Activated CD8-positive, alpha-beta T cell treated with anti-CD3 and anti-CD28 coated beads for 36 hours (primary cell): ENCODE measurements around the gene CMIP. TPM values are rescaled to one million over a fixed set of nuclear protein-coding genes. Genes with fewer than 3 reads are reported as not detected.
A peak's percentile ranks its signal among the peaks of the same experiment; 100 is the strongest.

Experiments
- ATAC-seq: fragments of 200-7000 bp; cut with Tn5 transposase; one replicate; pipeline ENCODE4 v1.10.0; 2021; ENCODE audit warnings: mild to moderate bottlenecking, moderate library complexity
- CTCF ChIA-PET: fragments of 350-600 bp; sonication (Branson Sonifier 250); formaldehyde crosslinking; loops from one replicate; lab custom pipeline; 2021; ENCODE audit warnings: antibody characterized with exemption; lab: Charles Lee
- POLR2A ChIA-PET: fragments of 350-600 bp; sonication (Branson Sonifier 250); formaldehyde crosslinking; loops from one replicate; lab custom pipeline; 2021; ENCODE audit warnings: antibody characterized with exemption; lab: Charles Lee
- DNase-seq: peaks from one replicate; pipeline ENCODE4 v3.0.0-alpha.2; 2020
- H3K27ac Mint-ChIP-seq: one replicate; pipeline ENCODE4 v1.8.0; 2021; ENCODE audit warnings: mild to moderate bottlenecking, mixed read lengths
- H3K27me3 Mint-ChIP-seq: one replicate; pipeline ENCODE4 v1.8.0; 2021; ENCODE audit warnings: mixed read lengths
- H3K36me3 Mint-ChIP-seq: one replicate; pipeline ENCODE4 v1.8.0; 2021; ENCODE audit warnings: low read depth, mixed read lengths
- H3K4me1 Mint-ChIP-seq: one replicate; pipeline ENCODE4 v1.8.0; 2021; ENCODE audit warnings: low read depth, mixed read lengths
- H3K4me3 Mint-ChIP-seq: one replicate; pipeline ENCODE4 v1.8.0; 2021; ENCODE audit warnings: mild to moderate bottlenecking, moderate library complexity, mixed read lengths
- H3K9me3 Mint-ChIP-seq: one replicate; pipeline ENCODE4 v1.8.0; 2021; ENCODE audit warnings: mixed read lengths
- intact Hi-C: fragments of 100-400 bp; cut with micrococcal nuclease; formaldehyde crosslinking; loops from one replicate; pipeline ENCODE4 v1.10.0; 2022
- total RNA-seq, 2 experiments: library from RNA; stranded (reverse); gene quantifications; one replicate each; pipeline ENCODE4 v1.2.3, GENCODE V29; 2021
- TF ChIP-seq, protein P1 (sequence below): fragments of 200-600 bp; IDR thresholded peaks from one replicate; pipeline ENCODE4 v1.8.0; 2022; ENCODE audit warnings: antibody characterized with exemption, mild to moderate bottlenecking

CMIP gene
- total RNA-seq, 2 experiments from 2014 or later: 37.6 to 38.5 TPM

DNA sequence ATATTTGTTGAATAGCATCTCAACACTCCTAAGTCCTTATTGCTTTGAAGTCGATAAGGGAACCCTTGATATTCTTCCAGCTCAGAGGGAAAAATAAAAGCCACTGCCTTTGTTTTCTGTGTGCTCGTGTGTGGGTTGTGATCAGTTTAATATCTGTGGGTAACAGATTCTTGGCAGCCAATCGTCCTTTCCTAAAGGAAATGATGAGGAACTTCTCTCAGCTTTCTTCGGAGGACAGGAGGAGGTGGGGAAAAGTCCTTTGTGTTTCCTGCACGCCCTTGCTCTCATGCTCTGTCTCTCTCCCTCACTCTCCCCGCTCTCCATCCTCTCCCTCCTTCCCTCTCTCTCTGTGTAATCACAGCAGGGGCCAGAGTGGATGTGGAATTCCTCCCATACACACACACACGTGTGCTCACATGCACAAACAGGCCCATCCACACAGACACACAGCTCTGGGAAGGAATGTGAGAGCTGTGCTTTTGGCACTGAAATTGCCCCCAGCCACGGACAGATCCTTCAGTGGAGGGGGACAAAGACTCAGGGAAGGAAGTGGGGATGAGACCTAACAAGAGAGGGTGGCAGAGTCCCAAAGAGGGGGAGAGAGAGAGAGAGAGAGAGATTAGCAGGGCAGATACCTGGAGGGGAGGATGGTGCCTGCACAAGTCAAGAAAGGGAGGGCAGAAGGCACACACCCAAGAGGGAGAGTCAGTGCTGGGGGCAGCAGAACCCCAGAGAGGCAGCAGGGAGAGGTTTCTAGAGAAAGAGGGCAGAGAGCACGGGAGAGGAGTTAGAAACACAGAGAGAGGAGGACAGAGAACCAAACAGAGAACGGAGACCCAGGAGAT lies 250.9 kb downstream of the CMIP start:
- Mint-ChIP-seq H3K27me3 (no peaks in the 10 kb centered on the region), H3K9me3 (no peaks in the 10 kb centered on the region), H3K36me3 (peaks cover 11% of the 10 kb centered on the region), H3K4me3 (no peak overlapping the region), H3K4me1 (no peaks in the 10 kb centered on the region), H3K27ac (no peak overlapping the region)
- CTCF ChIA-PET: interaction anchor here (0.9 to 2.3 kb wide), 6 partner anchors 10 to 331 kb away, joined by 3 to 37 read pairs (median 10); no protein-coding TSS in a partner anchor
- TF ChIP-seq, protein P1, sequence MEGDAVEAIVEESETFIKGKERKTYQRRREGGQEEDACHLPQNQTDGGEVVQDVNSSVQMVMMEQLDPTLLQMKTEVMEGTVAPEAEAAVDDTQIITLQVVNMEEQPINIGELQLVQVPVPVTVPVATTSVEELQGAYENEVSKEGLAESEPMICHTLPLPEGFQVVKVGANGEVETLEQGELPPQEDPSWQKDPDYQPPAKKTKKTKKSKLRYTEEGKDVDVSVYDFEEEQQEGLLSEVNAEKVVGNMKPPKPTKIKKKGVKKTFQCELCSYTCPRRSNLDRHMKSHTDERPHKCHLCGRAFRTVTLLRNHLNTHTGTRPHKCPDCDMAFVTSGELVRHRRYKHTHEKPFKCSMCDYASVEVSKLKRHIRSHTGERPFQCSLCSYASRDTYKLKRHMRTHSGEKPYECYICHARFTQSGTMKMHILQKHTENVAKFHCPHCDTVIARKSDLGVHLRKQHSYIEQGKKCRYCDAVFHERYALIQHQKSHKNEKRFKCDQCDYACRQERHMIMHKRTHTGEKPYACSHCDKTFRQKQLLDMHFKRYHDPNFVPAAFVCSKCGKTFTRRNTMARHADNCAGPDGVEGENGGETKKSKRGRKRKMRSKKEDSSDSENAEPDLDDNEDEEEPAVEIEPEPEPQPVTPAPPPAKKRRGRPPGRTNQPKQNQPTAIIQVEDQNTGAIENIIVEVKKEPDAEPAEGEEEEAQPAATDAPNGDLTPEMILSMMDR: no peak
- no peak for DNase-seq
- POLR2A ChIA-PET: interaction anchor here (0.7 kb wide), 1 partner anchor 62 kb away, joined by 3 read pairs; no protein-coding TSS in a partner anchor
- intact Hi-C loops: no loop called here
- ATAC-seq: no peak

DNA sequence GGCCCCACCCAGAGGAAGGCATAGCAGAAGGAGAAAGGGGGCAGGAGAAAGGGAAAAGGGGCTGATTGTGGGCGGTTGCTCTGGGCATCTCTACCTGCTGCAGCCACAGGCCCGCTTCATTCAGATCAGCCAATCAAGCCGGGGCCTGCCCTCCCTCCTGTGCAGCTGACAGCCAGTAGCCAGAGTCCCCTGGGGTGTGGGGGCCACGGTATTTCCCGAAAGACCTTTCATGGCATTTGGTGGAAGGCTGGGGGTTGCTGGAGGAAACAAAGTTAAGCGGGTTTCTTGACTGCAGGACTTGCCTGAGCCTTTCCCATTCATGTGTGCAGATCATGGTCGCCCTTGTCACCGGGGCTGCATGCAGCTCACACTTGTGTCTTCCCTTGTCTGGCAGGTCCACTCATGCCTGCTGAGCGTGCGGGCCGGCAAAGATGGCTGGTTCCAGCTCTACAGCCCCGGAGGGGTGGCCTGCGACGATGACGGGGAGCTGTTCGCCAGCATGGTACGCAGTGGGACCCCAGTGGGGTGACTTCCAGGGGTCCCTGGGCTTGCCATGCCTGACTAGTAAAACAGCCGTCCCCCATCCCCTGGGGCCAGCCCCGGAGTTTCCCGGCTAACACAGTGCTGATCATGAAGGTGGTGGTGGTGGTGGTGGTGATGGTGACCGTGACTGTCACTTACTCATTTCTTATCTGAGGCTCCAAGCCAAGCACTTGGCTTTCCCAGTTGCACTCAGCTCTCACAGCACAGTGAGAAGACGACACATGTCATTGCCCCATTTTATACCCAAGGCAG lies 251.8 kb downstream of the CMIP start:
- Mint-ChIP-seq H3K4me3 (no peak overlapping the region), H3K27me3 (no peaks in the 10 kb centered on the region), H3K9me3 (no peaks in the 10 kb centered on the region), H3K36me3 (peaks cover 12% of the 10 kb centered on the region), H3K27ac (peak overlapping the region; percentile 3), H3K4me1 (no peaks in the 10 kb centered on the region)
- ATAC-seq (peak; percentile 34), DNase-seq (no peak)
- ChIA-PET CTCF (interaction anchor here (1.0 to 2.3 kb wide), 12 partner anchors 9 to 332 kb away, joined by 3 to 37 read pairs (median 7); no protein-coding TSS in a partner anchor), POLR2A (no interaction called here)
- TF ChIP-seq, protein P1: no peak
- intact Hi-C loops: no loop called here

DNA sequence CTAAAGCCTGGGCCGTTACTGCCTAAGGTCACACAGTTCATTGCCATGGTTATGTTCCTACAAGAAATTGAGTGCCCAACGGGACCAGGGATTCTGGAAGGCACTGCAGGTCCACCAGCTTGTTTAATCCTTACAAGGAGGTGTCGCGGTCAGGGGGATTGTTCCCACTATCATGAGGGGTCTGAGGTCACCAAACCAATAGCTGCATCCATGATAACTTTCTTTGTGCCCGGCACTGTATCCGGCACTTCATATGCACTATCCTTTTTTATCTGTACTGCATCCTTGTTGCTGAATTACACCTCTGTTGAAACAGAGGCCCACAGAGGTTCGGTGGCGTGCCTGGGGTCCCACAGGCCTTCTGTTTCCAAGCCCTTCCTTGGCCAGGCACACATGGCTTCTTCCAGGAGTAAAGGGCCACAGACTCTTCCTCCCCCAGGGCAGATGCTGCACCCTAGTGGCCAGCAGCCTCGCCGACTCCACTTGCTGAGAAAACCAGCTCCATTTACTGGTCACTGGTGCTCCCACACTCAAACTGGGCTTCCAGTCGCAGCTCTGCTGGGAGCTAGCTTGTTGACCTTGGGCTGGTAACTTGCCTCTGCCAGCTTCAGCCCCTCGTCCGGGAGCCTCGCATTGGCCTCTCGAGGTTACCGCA lies 252.5 kb downstream of the CMIP start:
- intact Hi-C loops: no loop called here
- TF ChIP-seq, protein P1: peak; percentile 56
- H3K4me1 Mint-ChIP-seq: no peaks in the 10 kb centered on the region
- DNase-seq (peak; percentile 64), ATAC-seq (peak; percentile 74)
- H3K4me3 Mint-ChIP-seq: no peak overlapping the region
- peaks cover 11% of the 10 kb centered on the region for H3K36me3 Mint-ChIP-seq
- H3K27ac Mint-ChIP-seq: peak overlapping the region; percentile 3
- POLR2A ChIA-PET: no interaction called here
- H3K9me3 Mint-ChIP-seq: no peaks in the 10 kb centered on the region
- no peaks in the 10 kb centered on the region for H3K27me3 Mint-ChIP-seq
- CTCF ChIA-PET: interaction anchor here (0.6 to 2.3 kb wide), 25 partner anchors 8 to 332 kb away, joined by 3 to 37 read pairs (median 4); no protein-coding TSS in a partner anchor

DNA sequence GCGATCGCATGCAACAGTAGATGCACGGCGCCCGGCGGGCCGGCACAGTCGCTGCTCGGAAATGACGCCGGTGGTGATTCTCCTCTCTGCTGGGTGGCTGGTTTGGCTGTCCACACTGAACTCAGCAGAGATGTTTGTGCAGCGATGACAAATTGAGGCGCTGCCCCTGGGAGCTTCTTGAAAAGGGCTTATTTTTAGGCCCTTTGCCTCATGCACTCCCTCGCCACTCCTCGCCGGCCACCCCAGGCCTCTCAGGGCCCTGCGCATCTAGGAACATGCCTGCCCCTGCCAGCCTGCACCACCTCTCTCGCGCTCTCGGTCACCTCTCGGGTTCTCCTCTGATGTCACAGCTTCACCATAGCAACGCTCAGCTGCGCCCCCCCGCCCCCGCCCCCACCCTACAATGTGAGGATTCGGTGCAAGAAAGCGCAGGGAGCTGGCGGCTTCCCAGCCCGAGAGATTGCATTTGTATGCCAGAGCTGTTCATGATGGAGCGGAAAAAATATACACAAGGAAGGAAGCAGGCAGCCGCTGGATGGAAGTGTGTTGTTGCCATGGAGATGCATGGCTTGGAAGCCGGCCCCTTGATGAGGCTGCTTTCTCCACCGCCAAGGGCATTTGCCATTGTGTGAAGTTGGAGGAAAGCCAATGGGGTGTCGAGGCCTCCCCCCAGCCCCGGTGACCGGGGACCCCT lies 253.2 kb downstream of the CMIP start:
- ChIA-PET POLR2A (no interaction called here), CTCF (interaction anchor here (0.6 to 2.3 kb wide), 25 partner anchors 8 to 333 kb away, joined by 3 to 37 read pairs (median 4); no protein-coding TSS in a partner anchor)
- DNase-seq: no peak
- H3K9me3 Mint-ChIP-seq: no peaks in the 10 kb centered on the region
- TF ChIP-seq, protein P1: no peak
- no peak overlapping the region for H3K27ac Mint-ChIP-seq
- H3K4me1 Mint-ChIP-seq: no peaks in the 10 kb centered on the region
- no peaks in the 10 kb centered on the region for H3K27me3 Mint-ChIP-seq
- H3K4me3 Mint-ChIP-seq: no peak overlapping the region
- peaks cover 8% of the 10 kb centered on the region for H3K36me3 Mint-ChIP-seq
- intact Hi-C loops: no loop called here
- ATAC-seq: no peak
